ENCODE data around the gene DNAAF2. TPM values are rescaled to one million over a fixed set of nuclear protein-coding genes. Genes with fewer than 3 reads are reported as not detected.

Gene DNAAF2
- total RNA-seq, 1 experiment from 2014 or later: 13.7 TPM

DNA sequence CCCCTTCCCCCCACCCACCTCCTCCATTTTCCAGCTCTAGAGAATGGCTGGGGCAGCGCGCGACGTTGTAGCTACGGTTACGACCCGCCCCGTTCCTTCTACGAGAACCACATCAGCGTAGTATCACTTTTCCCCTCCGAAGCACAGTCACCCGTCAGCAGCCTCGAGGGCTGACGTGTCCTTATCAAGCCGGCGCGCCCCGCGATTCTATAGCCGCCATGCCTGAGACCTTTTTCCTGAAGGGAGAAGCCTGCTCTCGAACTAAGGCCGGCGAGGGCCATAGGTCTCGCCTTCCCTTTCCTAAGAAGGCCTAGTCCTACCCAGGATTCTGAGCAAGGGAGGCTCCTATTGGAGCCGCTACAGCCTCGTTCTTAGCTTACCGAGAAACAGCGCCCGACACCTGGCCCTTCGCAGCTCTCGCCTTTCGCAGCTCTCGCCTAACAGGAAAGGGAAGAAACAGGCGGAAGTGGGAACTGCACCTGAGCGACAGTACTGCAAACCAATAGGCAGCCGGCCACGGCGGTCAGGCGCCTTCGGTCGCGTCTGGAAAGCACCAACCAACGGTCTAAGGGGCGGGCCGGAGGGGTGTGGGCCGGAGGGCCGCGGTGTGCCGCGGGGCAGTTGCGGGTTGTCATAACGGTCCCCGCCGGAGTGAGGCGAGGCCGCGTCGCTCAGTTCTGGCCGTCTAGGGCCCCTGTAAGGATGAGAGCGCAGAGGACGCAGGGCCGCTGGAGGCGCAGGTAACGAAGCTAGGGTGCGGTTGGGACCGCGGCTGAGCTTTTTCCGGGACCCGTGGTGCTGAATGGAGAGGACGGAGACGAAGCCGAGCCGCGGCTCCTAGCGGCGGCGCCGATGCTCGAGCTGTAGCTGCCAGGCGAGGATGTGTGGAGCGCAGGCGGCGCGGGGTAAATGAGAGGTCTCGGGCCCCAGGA, 14.6 kb downstream of the DNAAF2 start, which contains the start of the genes MGAT2 and RPL36AL (continued):
- TF ChIP-seq TCF7L2 (IDR thresholded peaks at IDR 0.05; ENCODE audit: borderline replicate concordance, extremely low read depth, insufficient read depth, insufficient read length) (no peak), ZFX (IDR thresholded peaks at IDR 0.05) (peak; percentile 80), CBX3 (IDR thresholded peaks at IDR 0.05; ENCODE audit: low read depth) (peak; percentile 53; the same call in 1 of the 2 replicates), ZNF274 (IDR thresholded peaks at IDR 0.05; ENCODE audit: low read depth, low read length) (no peak), EGR1 (IDR thresholded peaks at IDR 0.05; ENCODE audit: low read depth) (no peak), ELF1 (IDR thresholded peaks at IDR 0.05; ENCODE audit: borderline replicate concordance, low read depth) (peak; percentile 86)

DNA sequence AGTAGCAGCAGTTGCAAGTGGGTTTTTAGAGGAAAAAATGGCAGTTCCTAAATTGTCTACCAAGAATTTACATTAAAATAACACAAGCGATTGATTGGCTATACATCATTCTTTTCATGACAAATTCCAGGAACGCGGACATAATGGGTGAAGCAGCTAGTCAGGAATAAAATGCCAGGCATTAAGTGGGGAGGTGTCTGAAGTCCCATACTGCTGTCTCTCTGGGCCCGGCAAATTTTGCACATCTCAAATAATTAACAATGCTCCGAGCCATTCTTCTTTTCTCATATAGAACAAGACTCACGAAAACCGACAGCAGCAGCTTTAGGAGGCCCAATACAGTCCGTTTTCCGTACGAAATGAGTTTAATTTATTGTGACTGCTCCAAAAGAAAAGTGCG, 15.3 kb downstream of the DNAAF2 start:
- H3K9me2 ChIP-seq (ENCODE audit: insufficient read depth): no peaks in the 10 kb centered on the region
- 0 out of 2 replicates have a peak, but pooled peaks cover 4% of the 10 kb centered on the region for H4K20me1 ChIP-seq (ENCODE audit: insufficient read depth)
- H3K4me1 ChIP-seq (ENCODE audit: control insufficient read depth in 1 of 2, insufficient read depth in 2 of 2, low read length in 2 of 2): peaks cover 8 to 41% of the 10 kb centered on the region in 2 experiments; a peak in 3 of 4 replicates
- H3K27ac ChIP-seq (ENCODE audit: low read depth, low read length): peak overlapping the region; percentile 86
- intact Hi-C loops (cut with micrococcal nuclease): loop anchor here (5.0 kb wide), 1 partner anchor 498 kb away; the partner anchor contains the start of gene VCPKMT
- POLR2A ChIA-PET: interaction anchor here (0.7 to 2.3 kb wide), 9 partner anchors 8 to 66 kb away, joined by 4 to 17 read pairs (median 7); partner anchors contain the start of genes DNAAF2, LRR1 and RPS29
- H3K4me3 ChIP-seq (replicated peaks in 1 of 2; ENCODE audit: low read depth in 1 of 2, low read length in 2 of 2): peak overlapping the region; percentile 82 to 96
- BruUV-seq (replicated peaks): TSS peak; percentile 72
- H3K27me3 ChIP-seq (ENCODE audit: insufficient read depth, low read length): no peaks in the 10 kb centered on the region
- RAD21 ChIA-PET (ENCODE audit: low non-redundant PET in 1 of 2, low total read pairs in 2 of 2, uncharacterized antibody in 2 of 2, unreplicated experiment in 2 of 2): interaction anchor here (0.7 to 2.1 kb wide), 2 partner anchors 14 to 249 kb away, joined by 3 to 5 read pairs; no protein-coding TSS in a partner anchor
- no peak overlapping the region for H2AFZ ChIP-seq (ENCODE audit: low read depth, low read length, poor library complexity, severe bottlenecking)
- H3K4me2 ChIP-seq (ENCODE audit: low read length): peak overlapping the region; percentile 74
- DNase-seq (ENCODE audit: low read depth, low spot score) (no peak), ATAC-seq (no peak)
- peaks cover 67% of the 10 kb centered on the region for H3K79me2 ChIP-seq (ENCODE audit: insufficient read depth, low read length)
- TF ChIP-seq SRF (IDR thresholded peaks at IDR 0.05; ENCODE audit: low read depth): no peak
- no peak for TF ChIP-seq TCF7L2 (IDR thresholded peaks at IDR 0.05; ENCODE audit: borderline replicate concordance, extremely low read depth, insufficient read depth, insufficient read length)
- no peak for TF ChIP-seq CBX3 (IDR thresholded peaks at IDR 0.05; ENCODE audit: low read depth)
- TF ChIP-seq JUND (IDR thresholded peaks at IDR 0.05): no peak
- TF ChIP-seq, protein P1, sequence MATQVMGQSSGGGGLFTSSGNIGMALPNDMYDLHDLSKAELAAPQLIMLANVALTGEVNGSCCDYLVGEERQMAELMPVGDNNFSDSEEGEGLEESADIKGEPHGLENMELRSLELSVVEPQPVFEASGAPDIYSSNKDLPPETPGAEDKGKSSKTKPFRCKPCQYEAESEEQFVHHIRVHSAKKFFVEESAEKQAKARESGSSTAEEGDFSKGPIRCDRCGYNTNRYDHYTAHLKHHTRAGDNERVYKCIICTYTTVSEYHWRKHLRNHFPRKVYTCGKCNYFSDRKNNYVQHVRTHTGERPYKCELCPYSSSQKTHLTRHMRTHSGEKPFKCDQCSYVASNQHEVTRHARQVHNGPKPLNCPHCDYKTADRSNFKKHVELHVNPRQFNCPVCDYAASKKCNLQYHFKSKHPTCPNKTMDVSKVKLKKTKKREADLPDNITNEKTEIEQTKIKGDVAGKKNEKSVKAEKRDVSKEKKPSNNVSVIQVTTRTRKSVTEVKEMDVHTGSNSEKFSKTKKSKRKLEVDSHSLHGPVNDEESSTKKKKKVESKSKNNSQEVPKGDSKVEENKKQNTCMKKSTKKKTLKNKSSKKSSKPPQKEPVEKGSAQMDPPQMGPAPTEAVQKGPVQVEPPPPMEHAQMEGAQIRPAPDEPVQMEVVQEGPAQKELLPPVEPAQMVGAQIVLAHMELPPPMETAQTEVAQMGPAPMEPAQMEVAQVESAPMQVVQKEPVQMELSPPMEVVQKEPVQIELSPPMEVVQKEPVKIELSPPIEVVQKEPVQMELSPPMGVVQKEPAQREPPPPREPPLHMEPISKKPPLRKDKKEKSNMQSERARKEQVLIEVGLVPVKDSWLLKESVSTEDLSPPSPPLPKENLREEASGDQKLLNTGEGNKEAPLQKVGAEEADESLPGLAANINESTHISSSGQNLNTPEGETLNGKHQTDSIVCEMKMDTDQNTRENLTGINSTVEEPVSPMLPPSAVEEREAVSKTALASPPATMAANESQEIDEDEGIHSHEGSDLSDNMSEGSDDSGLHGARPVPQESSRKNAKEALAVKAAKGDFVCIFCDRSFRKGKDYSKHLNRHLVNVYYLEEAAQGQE (IDR thresholded peaks at IDR 0.05; ENCODE audit: low read depth): no peak
- TF ChIP-seq, protein P2, sequence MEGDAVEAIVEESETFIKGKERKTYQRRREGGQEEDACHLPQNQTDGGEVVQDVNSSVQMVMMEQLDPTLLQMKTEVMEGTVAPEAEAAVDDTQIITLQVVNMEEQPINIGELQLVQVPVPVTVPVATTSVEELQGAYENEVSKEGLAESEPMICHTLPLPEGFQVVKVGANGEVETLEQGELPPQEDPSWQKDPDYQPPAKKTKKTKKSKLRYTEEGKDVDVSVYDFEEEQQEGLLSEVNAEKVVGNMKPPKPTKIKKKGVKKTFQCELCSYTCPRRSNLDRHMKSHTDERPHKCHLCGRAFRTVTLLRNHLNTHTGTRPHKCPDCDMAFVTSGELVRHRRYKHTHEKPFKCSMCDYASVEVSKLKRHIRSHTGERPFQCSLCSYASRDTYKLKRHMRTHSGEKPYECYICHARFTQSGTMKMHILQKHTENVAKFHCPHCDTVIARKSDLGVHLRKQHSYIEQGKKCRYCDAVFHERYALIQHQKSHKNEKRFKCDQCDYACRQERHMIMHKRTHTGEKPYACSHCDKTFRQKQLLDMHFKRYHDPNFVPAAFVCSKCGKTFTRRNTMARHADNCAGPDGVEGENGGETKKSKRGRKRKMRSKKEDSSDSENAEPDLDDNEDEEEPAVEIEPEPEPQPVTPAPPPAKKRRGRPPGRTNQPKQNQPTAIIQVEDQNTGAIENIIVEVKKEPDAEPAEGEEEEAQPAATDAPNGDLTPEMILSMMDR (IDR thresholded peaks at IDR 0.05 in 2 of 3, conservative IDR thresholded peaks at IDR 0.05 in 1 of 3; ENCODE audit: borderline replicate concordance in 1 of 3, insufficient read depth in 1 of 3, low read depth in 2 of 3, low read length in 2 of 3): no peak
- no peak for TF ChIP-seq CEBPB (IDR thresholded peaks at IDR 0.05; ENCODE audit: low read depth)
- TF ChIP-seq POLR2A (IDR thresholded peaks at IDR 0.05; ENCODE audit: borderline replicate concordance, extremely low read depth, insufficient read depth, insufficient read length): no peak
- TF ChIP-seq SIN3A (IDR thresholded peaks at IDR 0.05; ENCODE audit: low read depth): no peak
- no peak for TF ChIP-seq ZNF274 (IDR thresholded peaks at IDR 0.05; ENCODE audit: low read depth, low read length)
- peak overlapping the region; percentile 94 for H3K9ac ChIP-seq (ENCODE audit: low read length)
- H3K9me3 ChIP-seq (ENCODE audit: control insufficient read depth in 1 of 2, insufficient read depth in 1 of 2, low read depth in 1 of 2, low read length in 2 of 2): no peaks in the 10 kb centered on the region
- CTCF ChIA-PET: interaction anchor here (0.7 to 1.7 kb wide), 6 partner anchors 13 to 233 kb away, joined by 3 to 12 read pairs (median 3); partner anchors contain the start of genes LRR1, NEMF and RPS29
- H3K36me3 ChIP-seq (ENCODE audit: control insufficient read depth in 1 of 2, insufficient read depth in 2 of 2, low read length in 2 of 2): peaks cover 8 to 17% of the 10 kb centered on the region in 2 experiments; a peak in 3 of 4 replicates
